ENCODE data around the gene UNC5B. TPM values are rescaled to one million over a fixed set of nuclear protein-coding genes. Genes with fewer than 3 reads are reported as not detected.
"Not testable (repeated sequence)": the region's sequence is repeated elsewhere in the genome, so short reads cannot be mapped to it uniquely, and the experiment has no call there.

Gene UNC5B
- total RNA-seq, 2 donors from 2014 or later: not detected

DNA sequence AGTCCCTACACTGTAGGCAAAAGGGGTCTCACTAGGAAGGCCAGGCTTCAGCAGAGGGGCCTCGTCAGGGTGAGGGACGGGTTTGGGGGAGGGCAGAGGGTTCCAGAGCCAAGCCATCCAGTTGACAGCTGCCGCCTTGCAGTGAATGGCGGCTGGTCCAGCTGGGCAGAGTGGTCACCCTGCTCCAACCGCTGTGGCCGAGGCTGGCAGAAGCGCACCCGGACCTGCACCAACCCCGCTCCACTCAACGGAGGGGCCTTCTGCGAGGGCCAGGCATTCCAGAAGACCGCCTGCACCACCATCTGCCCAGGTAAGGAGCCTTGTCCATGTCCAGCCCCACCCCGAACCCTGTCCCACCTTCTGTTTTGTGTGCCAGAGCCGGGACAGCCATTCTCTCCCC, 75.1 kb downstream of the UNC5B start:
- DNase-seq (ENCODE audit: low spot score in 2 of 2) (no peak), ATAC-seq (no peak)
- Mint-ChIP-seq H3K27ac (no peak overlapping the region), H3K36me3 (no peaks in the 10 kb centered on the region), H3K9me3 (no peaks in the 10 kb centered on the region)

- ATAC-seq (no peak), DNase-seq (ENCODE audit: low spot score in 2 of 2) (no peak)
- Mint-ChIP-seq H3K36me3 (no peaks in the 10 kb centered on the region), H3K27ac (no peak overlapping the region), H3K9me3 (no peaks in the 10 kb centered on the region)
Measured at GRCh38 chr10:71288461-71288860, 76.1 kb downstream of the UNC5B start.

GRCh38 chr10:71289421-71290130, 77.2 kb downstream of the UNC5B start:
- no peak overlapping the region for H3K27ac Mint-ChIP-seq
- no peak for DNase-seq (ENCODE audit: low spot score in 2 of 2)

DNA sequence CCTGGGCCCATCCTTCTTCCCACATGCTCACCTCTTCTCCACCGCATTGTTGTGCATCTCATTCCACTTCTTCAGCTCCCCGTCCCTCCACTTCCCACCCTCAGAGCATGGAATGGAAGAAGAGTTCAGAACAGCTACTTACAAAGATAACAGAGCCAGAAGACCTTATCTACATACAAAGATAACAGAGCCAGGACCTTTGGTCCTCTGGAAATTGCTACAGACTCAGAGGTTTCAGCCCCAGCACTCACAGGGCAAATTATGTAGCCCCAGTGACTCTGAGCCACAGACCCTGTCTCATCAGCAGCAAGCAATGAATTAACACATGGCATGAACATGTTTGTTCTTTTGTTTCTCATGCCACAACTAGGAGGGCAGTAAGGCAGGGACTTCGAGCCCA, 78.0 kb downstream of the UNC5B start:
- Mint-ChIP-seq H3K36me3 (no peaks in the 10 kb centered on the region), H3K9me3 (no peaks in the 10 kb centered on the region), H3K27ac (no peak overlapping the region)
- DNase-seq (ENCODE audit: low spot score in 2 of 2): no peak
- ATAC-seq: no peak

More at GRCh38 chr10:71289421-71290130, 77.2 kb downstream of the UNC5B start:
- ATAC-seq: no peak
- Mint-ChIP-seq H3K36me3 (no peaks in the 10 kb centered on the region), H3K9me3 (no peaks in the 10 kb centered on the region)

- ATAC-seq (no peak), DNase-seq (ENCODE audit: low spot score in 2 of 2) (no peak)
- Mint-ChIP-seq H3K36me3 (no peaks in the 10 kb centered on the region), H3K27ac (peak overlapping the region in 1 of 2 donors; percentile 44), H3K9me3 (no peaks in the 10 kb centered on the region)
Measured at GRCh38 chr10:71290806-71291527, 78.6 kb downstream of the UNC5B start.

GRCh38 chr10:71291528-71291900, 79.1 kb downstream of the UNC5B start:
- no peaks in the 10 kb centered on the region for H3K36me3 Mint-ChIP-seq

DNA sequence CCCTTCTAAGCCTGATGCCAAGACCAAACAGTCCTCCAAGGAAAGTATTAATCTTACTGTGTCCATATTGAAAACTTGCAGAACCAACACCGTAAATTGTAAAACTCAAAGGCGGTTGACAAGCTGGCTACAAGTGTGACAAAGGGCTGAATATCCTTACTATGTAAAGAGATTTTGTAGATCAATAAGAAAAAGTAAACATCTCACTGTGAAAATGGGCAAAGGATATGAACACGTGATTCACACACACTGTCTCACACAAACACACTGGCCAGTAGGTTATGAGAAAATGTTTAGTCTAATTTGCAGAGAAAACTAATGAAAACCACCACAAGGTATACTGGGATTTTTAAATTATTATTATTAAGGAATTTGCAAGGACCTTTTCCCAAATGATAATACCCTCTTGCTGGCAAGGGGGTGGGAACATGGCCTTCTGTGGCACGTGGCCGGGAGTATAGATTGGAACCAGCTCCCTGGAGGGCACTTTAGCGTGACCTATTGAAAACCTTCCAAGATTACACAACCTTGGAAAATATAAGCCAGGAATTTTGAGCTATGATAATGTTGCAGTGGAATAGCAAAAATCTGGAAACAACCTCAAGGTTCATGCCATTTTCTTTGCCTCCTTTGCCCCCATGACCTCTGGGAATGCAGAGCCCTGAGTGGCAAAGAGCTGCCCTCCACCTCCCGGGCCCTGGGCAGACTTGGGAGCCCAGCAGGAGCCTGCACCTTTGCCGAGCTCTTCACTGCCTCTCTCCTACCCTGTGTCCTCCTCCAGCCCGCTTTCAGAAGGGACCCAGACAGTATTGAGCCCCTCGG, 80.5 kb downstream of the UNC5B start:
- no peak for ATAC-seq
- no peaks in the 10 kb centered on the region for H3K9me3 Mint-ChIP-seq

More at GRCh38 chr10:71291528-71291900, 79.1 kb downstream of the UNC5B start:
- ATAC-seq (no peak), DNase-seq (ENCODE audit: low spot score in 2 of 2) (no peak)
- Mint-ChIP-seq H3K27ac (peak overlapping the region in 1 of 2 donors; percentile 44), H3K9me3 (no peaks in the 10 kb centered on the region)

GRCh38 chr10:71293446-71294084, 81.2 kb downstream of the UNC5B start:
- Mint-ChIP-seq H3K36me3 (no peaks in the 10 kb centered on the region), H3K9me3 (no peaks in the 10 kb centered on the region), H3K27ac (no peak overlapping the region)
- DNase-seq (ENCODE audit: low spot score in 2 of 2): no peak
- ATAC-seq: no peak

More for the DNA sequence above, 80.5 kb downstream of the UNC5B start:
- no peaks in the 10 kb centered on the region for H3K36me3 Mint-ChIP-seq
- peak overlapping the region in 1 of 2 donors; percentile 85 for H3K27ac Mint-ChIP-seq
- no peak for DNase-seq (ENCODE audit: low spot score in 2 of 2)

DNA sequence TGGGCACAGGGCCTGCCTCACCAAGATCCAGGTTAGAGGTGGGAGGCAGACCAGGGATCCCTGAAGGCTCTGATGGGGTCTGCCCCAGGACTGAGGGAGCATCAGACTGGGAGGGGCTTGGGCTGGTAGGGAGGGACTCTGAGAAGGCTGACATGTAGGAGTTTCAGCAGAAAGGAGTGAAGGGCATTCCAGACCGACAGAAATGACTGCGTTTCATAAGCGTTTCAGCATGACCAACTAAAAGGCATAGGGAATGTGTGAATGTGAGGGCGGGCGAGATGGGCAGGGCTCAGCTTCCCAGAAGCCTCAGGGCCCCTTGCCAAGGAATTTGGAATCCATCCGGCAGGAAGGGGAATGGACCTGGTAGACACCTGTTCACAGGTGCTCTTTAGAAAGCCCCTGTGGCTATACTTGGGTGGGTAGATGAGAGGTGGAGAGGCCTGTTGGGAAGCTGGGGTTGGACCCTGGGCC, 81.8 kb downstream of the UNC5B start:
- DNase-seq (ENCODE audit: low spot score in 2 of 2): no peak
- Mint-ChIP-seq H3K9me3 (no peaks in the 10 kb centered on the region), H3K27ac (no peak overlapping the region), H3K36me3 (no peaks in the 10 kb centered on the region)
- ATAC-seq: no peak

DNA sequence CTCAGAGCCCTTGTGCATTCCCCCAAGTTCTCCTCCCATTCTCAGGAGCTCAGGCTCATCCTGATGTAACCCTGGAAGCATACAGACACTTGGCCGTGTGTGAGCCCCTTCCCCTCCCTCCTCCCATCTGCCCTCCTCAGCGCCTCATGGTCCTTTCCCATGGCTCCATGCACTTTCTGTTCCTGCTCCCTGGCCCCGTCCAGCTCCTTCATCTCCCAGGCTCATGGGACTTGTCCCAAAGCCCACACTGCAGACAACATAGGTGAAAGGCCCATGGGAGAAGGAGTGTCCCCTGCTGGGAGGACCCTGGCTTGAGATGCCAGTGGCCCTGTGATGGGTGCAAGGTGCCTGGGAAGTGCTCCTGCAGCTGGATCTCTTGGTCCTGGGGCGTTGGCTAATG, 82.5 kb downstream of the UNC5B start:
- Mint-ChIP-seq H3K27ac (no peak overlapping the region), H3K9me3 (no peaks in the 10 kb centered on the region), H3K36me3 (no peaks in the 10 kb centered on the region)
- DNase-seq (ENCODE audit: low spot score in 2 of 2) (no peak), ATAC-seq (no peak)

- Mint-ChIP-seq H3K9me3 (no peaks in the 10 kb centered on the region), H3K27ac (no peak overlapping the region), H3K36me3 (no peaks in the 10 kb centered on the region)
- no peak for ATAC-seq
- DNase-seq (ENCODE audit: low spot score in 2 of 2): no peak
Measured at GRCh38 chr10:71295641-71296040, 83.3 kb downstream of the UNC5B start.

DNA sequence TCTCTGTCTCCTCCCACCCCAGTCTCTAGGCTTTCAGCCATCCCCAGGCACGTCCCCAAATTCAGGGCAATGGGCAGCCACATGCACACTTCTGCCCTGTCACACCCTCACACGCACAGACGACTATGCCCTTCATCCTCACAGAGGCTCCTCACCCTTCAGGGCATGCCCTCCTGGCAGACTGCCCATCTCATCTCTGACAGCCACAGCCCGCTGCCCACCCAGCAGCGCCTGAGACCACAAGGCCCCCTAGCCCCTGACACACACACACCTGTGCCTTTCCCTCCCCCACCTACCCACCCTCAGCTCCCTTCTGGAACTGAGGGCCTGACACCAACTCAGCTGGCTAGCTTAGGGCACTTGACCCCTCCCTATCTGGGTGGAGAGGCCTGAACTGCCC, 83.7 kb downstream of the UNC5B start:
- Mint-ChIP-seq H3K9me3 (no peaks in the 10 kb centered on the region), H3K36me3 (no peaks in the 10 kb centered on the region), H3K27ac (peak overlapping the region in 1 of 2 donors; percentile 51)
- ATAC-seq: no peak
- DNase-seq (ENCODE audit: low spot score in 2 of 2): no peak

GRCh38 chr10:71296811-71297210, 84.4 kb downstream of the UNC5B start:
- DNase-seq (ENCODE audit: low spot score in 2 of 2); H3K9me3 Mint-ChIP-seq; ATAC-seq; H3K27ac Mint-ChIP-seq; H3K36me3 Mint-ChIP-seq: not testable (repeated sequence)

GRCh38 chr10:71297343-71297742, 85.0 kb downstream of the UNC5B start:
- H3K36me3 Mint-ChIP-seq: no peaks in the 10 kb centered on the region

GRCh38 chr10:71299071-71299785, 86.9 kb downstream of the UNC5B start:
- Mint-ChIP-seq H3K9me3 (no peaks in the 10 kb centered on the region), H3K36me3 (no peaks in the 10 kb centered on the region), H3K27ac (no peak overlapping the region)
- DNase-seq (ENCODE audit: low spot score in 2 of 2) (no peak), ATAC-seq (no peak)

More at GRCh38 chr10:71297343-71297742, 85.0 kb downstream of the UNC5B start:
- no peak overlapping the region for H3K27ac Mint-ChIP-seq
- H3K9me3 Mint-ChIP-seq: no peaks in the 10 kb centered on the region
- ATAC-seq (no peak), DNase-seq (ENCODE audit: low spot score in 2 of 2) (no peak)

All from activated naive CD4-positive, alpha-beta T cell treated with anti-CD3 and anti-CD28 coated beads, Interleukin-2, amount 50 U/mL, for 72 hours (primary cell).